Activated effector memory CD4-positive, alpha-beta T cell treated with anti-CD3 and anti-CD28 coated beads, Interleukin-2, amount 50 U/mL, for 16 hours (primary cell): ENCODE results near the gene PRDM12.
"Not testable (repeated sequence)": the region's sequence is repeated elsewhere in the genome, so short reads cannot be mapped to it uniquely, and the experiment has no call there.

Source experiments
- DNase-seq: peaks from one replicate; pipeline ENCODE4 v3.0.0-alpha.2; 2020

The PRDM12 gene

GRCh38 chr9:130665431-130666392 is 1.3 kb downstream of the PRDM12 start:
- no peak for DNase-seq

- no peak for DNase-seq
These were observed 2.2 kb downstream of the PRDM12 start for GRCh38 chr9:130666393-130667119.

GRCh38 chr9:130667120-130667435 is 2.7 kb downstream of the PRDM12 start:
- DNase-seq = no peak

GRCh38 chr9:130668196-130668595 is 3.8 kb downstream of the PRDM12 start:
- DNase-seq = no peak

- DNase-seq = no peak
These were observed 4.3 kb downstream of the PRDM12 start for GRCh38 chr9:130668659-130669058.

- no peak for DNase-seq
These were observed 5.6 kb downstream of the PRDM12 start for GRCh38 chr9:130669965-130670364.

GRCh38 chr9:130670644-130671043 is 6.2 kb downstream of the PRDM12 start:
- no peak for DNase-seq

GRCh38 chr9:130672466-130672865 is 8.1 kb downstream of the PRDM12 start:
- DNase-seq = no peak

- DNase-seq = no peak
These were observed 8.7 kb downstream of the PRDM12 start for GRCh38 chr9:130672933-130673615.

GRCh38 chr9:130675396-130675795 is 11.0 kb downstream of the PRDM12 start:
- DNase-seq = no peak

- DNase-seq = no peak
These were observed 12.9 kb downstream of the PRDM12 start for GRCh38 chr9:130677252-130677651.

GRCh38 chr9:130680836-130681768 is 16.7 kb downstream of the PRDM12 start:
- peak; percentile 87 for DNase-seq

- no peak for DNase-seq
These were observed 17.5 kb downstream of the PRDM12 start for GRCh38 chr9:130681769-130682420.

GRCh38 chr9:130682421-130683121 is 18.2 kb downstream of the PRDM12 start:
- peak; percentile 86 for DNase-seq

GRCh38 chr9:130685104-130685503 is 20.7 kb downstream of the PRDM12 start:
- DNase-seq = no peak

- DNase-seq = not testable (repeated sequence)
These were observed 21.6 kb downstream of the PRDM12 start for GRCh38 chr9:130685945-130686344.

GRCh38 chr9:130687615-130688014 is 23.2 kb downstream of the PRDM12 start:
- no peak for DNase-seq

GRCh38 chr9:130688072-130688471 is 23.7 kb downstream of the PRDM12 start:
- peak; percentile 67 for DNase-seq

- DNase-seq = no peak
These were observed 25.2 kb downstream of the PRDM12 start for GRCh38 chr9:130689572-130689936.

GRCh38 chr9:130689937-130690700 is 25.7 kb downstream of the PRDM12 start:
- DNase-seq = no peak
